Testis (tissue), 5 donors: ENCODE measurements around the gene BRI3. TPM values are rescaled to one million over a fixed set of nuclear protein-coding genes. Genes with fewer than 3 reads are reported as not detected.

Experiments used
- DNase-seq: peaks from one replicate; pipeline ENCODE4 v3.0.0-alpha.2; 2019
- H3K27ac ChIP-seq, 2 donors: fragments of 200-600 bp; sonication (generic); one replicate each; pipeline ENCODE4 v1.5.1; 2019
- H3K27me3 ChIP-seq: fragments of 200-600 bp; sonication (generic); one replicate; pipeline ENCODE4 v1.5.1; 2019
- H3K36me3 ChIP-seq: fragments of 200-600 bp; sonication (generic); one replicate; pipeline ENCODE4 v1.5.1; 2017; ENCODE audit warnings: low read depth; ENCODE audit errors: missing control alignments
- H3K4me1 ChIP-seq: fragments of 200-600 bp; sonication (generic); one replicate; pipeline ENCODE4 v1.5.1; 2019
- H3K4me3 ChIP-seq, 2 donors: fragments of 200-600 bp; sonication (generic); one replicate each; pipeline ENCODE4 v1.5.1; 2017 to 2019
- H3K9me3 ChIP-seq: fragments of 200-600 bp; sonication (generic); one replicate; pipeline ENCODE4 v1.5.1; 2017
- POLR2A ChIP-seq: fragments of 450-650 bp; IDR thresholded peaks from one replicate; pipeline ENCODE4 v1.6.1; 2017; ENCODE audit warnings: antibody characterized with exemption, mild to moderate bottlenecking, moderate library complexity
- WGBS, 2 donors: methylation state at CpG; one replicate each; pipeline ENCODE4 v1.1.5; 2018; 5-methylcytosine and 5-hydroxymethylcytosine counted together
- intact Hi-C: fragments of 100-400 bp; cut with DNase I; formaldehyde crosslinking; loops from one replicate; pipeline ENCODE4 v1.15.1; 2023; ENCODE audit warnings: low total_unique reads
- long read RNA-seq, 2 donors: transcript quantifications; one replicate each; lab custom pipeline, GENCODE V29; 2026
- polyA plus RNA-seq: library from polyadenylated mRNA; stranded (reverse); fragments of 350-450 nt; fragmentation: Illumina TruSeq; extraction: RNeasy Lipid Tissue Mini Kit (QIAGEN cat#74804); gene quantifications from one replicate; pipeline ENCODE4 v1.2.3, GENCODE V29; 2014; ENCODE audit warnings: low read depth, low replicate concordance; ENCODE audit not compliant: insufficient read depth
- total RNA-seq, 2 donors: library from RNA; depleted of rRNA; stranded (reverse); fragments of >200 nt; gene quantifications; one replicate each; pipeline ENCODE4 v1.2.3, GENCODE V29; 2016
- TF ChIP-seq, protein P1 (sequence below), 3 experiments: fragments of 450-650 bp in 2 of 3; fragments of 200-600 bp in 1 of 3; sonication (generic) in 1 of 3; IDR thresholded peaks; one replicate each; pipeline ENCODE4 v1.5.1; 2016 to 2019; ENCODE audit warnings: antibody characterized with exemption in 3 of 3, mild to moderate bottlenecking in 2 of 3, moderate library complexity in 1 of 3

BRI3 gene
- 10 to 100 TPM; 61.1 to 76.3 TPM for total RNA-seq
- polyA plus RNA-seq = 167 TPM
- long read RNA-seq, donor 1, transcript BRI3-201 (3 exons, 780 nt) = major isoform, 118 of 142 reads
- long read RNA-seq, donor 1, partial matches to known transcripts = 23 of 142 reads
- long read RNA-seq, donor 1, other reads (novel, unspliced or antisense) = 0 of 142 reads
- long read RNA-seq, donor 2, transcript BRI3-201 (3 exons, 780 nt) = major isoform, 75 of 76 reads
- long read RNA-seq, donor 2, partial matches to known transcripts = 0 of 76 reads
- long read RNA-seq, donor 2, other reads (novel, unspliced or antisense) = 0 of 76 reads

DNA sequence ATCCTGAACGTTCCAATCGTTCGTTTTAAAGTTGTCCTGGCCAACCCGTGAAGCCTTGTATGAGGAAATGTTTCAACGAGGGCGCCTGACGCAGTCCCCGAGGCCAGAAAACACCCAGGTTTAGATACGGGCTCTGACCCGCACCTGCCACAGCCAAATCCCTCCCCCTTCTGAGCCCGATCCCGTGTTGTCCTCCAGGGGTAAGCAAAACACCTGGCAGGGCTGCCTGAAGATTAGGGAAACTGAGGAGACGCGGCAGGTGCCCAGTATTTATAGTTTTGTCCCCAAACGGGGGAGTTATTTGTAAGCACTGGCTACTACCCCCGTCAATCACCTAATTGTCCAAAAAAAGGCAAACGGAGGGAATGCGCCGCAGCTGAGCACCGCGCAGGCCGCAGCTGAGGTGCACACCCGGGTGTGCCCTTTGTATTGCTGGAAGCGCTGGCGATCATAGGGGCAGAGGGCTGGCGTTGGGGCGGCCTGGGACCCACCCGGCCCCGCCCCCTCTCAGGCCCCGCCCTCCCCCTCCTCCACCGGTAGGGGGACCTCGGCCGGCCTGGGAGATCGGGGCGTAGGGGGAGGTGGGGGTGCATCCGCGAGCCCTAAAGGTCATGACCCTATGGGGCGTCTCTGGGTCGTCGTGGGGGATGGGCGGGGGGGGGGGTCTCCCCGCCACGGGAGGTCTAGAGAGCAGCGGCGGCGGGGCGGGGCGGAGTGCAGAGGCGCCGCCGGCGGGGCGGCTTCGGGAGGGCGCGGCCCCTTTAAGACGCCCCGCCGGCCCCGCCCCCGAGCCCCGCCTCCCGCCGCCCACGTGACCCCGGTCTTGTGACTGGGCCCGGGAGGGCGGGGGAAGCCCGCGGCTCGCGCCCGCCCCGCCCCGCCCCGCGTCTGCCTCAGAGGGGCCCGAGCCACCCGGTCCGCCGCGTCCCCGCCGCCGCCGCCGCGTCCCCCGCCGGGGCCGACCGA is at the start of gene BRI3:
Gene BRI3, plus strand, starts transcription at position 896 of the 966 bp plus-strand sequence. CDS start 110 bp downstream, outside the sequence.
- 0% methylated on average over 18 to 38 of the region's 92 CpGs for WGBS, 2 donors
- peaks cover 36% of the 10 kb centered on the region for H3K4me1 ChIP-seq

DNA sequence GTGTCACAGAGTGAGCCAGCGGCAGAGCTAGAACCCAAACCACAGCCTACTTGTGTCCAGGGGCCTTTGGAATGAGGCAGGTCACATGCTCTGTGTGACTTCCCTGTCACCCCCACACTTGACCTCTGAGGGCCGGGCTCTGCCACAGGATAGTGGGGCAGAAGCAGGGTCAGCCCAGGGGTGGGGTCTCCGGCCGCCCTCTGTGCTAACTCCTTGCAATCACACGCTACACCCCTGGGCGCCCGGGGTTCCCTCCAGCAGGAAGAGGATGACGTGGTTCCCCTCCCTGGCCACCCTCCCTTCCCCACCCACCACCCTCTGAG is 49.3 kb upstream of the BRI3 start:
- WGBS, 2 donors = 87 to 100% methylated on average over 1 to 8 of the region's 8 CpGs
- no peak for DNase-seq
- no peak overlapping the region for H3K4me3 ChIP-seq
- H3K27me3 ChIP-seq = no peaks in the 10 kb centered on the region
- TF ChIP-seq, protein P1, sequence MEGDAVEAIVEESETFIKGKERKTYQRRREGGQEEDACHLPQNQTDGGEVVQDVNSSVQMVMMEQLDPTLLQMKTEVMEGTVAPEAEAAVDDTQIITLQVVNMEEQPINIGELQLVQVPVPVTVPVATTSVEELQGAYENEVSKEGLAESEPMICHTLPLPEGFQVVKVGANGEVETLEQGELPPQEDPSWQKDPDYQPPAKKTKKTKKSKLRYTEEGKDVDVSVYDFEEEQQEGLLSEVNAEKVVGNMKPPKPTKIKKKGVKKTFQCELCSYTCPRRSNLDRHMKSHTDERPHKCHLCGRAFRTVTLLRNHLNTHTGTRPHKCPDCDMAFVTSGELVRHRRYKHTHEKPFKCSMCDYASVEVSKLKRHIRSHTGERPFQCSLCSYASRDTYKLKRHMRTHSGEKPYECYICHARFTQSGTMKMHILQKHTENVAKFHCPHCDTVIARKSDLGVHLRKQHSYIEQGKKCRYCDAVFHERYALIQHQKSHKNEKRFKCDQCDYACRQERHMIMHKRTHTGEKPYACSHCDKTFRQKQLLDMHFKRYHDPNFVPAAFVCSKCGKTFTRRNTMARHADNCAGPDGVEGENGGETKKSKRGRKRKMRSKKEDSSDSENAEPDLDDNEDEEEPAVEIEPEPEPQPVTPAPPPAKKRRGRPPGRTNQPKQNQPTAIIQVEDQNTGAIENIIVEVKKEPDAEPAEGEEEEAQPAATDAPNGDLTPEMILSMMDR (IDR thresholded peaks at IDR 0.05) = no peak
- TF ChIP-seq POLR2A = no peak
- H3K36me3 ChIP-seq = no peaks in the 10 kb centered on the region
- intact Hi-C loops = no loop called here
- H3K27ac ChIP-seq = no peak overlapping the region
- no peaks in the 10 kb centered on the region for H3K4me1 ChIP-seq
- H3K9me3 ChIP-seq = no peaks in the 10 kb centered on the region

More for the DNA sequence above, at the start of gene BRI3:
- TF ChIP-seq POLR2A = no peak
- TF ChIP-seq, protein P1 (IDR thresholded peaks at IDR 0.05) = no peak
- Histone ChIP-seq H3K36me3 (no peaks in the 10 kb centered on the region), H3K9me3 (no peaks in the 10 kb centered on the region), H3K27me3 (no peaks in the 10 kb centered on the region), H3K4me3 (peak within 1 kb of the TSS; percentile 92 to 100), H3K27ac (peak within 1 kb of the TSS; percentile 94 to 97)
- DNase-seq = peak; percentile 96
- intact Hi-C loops = no loop called here

GRCh38 chr7:98232799-98233198 is 48.7 kb upstream of the BRI3 start:
- no peak for DNase-seq
- no peak overlapping the region for H3K27ac ChIP-seq
- no peaks in the 10 kb centered on the region for H3K27me3 ChIP-seq
- 90 to 92% methylated on average over 11 to 15 of the region's 16 CpGs for WGBS, 2 donors
- no peaks in the 10 kb centered on the region for H3K4me1 ChIP-seq
- TF ChIP-seq, protein P1 (IDR thresholded peaks at IDR 0.05) = no peak
- no peak for TF ChIP-seq POLR2A
- no peaks in the 10 kb centered on the region for H3K9me3 ChIP-seq
- intact Hi-C loops = no loop called here
- H3K36me3 ChIP-seq = no peaks in the 10 kb centered on the region
- H3K4me3 ChIP-seq = no peak overlapping the region

DNA sequence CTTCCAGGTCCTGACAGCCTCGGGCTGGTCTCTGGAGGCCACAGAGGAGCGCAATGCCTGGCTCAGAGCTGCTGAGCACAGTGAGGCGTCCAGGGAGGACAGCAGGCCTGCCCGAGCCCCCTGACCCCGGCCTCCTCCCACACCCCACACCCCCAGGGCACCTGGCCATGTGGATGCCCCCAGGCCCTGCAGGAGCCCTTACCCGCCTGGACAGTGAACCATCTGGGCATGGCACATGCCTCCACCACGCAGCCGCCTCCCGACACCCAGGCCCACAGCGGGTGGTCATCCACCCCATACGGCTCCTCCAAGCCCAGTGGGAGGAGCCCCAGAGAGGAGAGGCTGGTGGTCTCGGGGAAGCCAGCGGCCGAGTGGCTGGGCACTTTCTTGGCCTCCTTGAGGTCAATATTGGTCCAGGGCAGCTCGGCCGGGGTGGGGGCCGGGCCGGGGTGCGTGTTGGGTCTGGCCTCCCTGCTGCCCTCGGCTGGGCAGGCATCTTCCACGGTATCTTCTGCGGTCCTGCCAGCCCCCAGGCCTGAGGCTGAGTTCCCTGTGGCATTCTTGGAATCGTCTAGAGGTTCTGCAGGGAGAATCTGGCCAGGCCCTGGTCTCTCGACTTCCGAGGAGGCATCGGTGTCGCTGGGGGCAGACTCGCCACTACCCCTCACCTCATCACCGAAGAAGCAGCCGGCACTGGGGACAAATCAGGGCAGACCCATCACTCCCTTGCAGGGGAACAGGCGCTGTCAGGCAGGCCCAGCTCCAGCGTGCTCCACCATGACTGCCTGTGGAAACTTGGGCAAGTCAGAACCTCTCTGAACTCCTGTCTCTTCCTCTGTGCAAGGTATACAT is 48.0 kb upstream of the BRI3 start:
- no peaks in the 10 kb centered on the region for H3K36me3 ChIP-seq
- H3K9me3 ChIP-seq = no peaks in the 10 kb centered on the region
- no peaks in the 10 kb centered on the region for H3K27me3 ChIP-seq
- no peak overlapping the region for H3K4me3 ChIP-seq
- intact Hi-C loops = no loop called here
- H3K4me1 ChIP-seq = no peaks in the 10 kb centered on the region
- no peak for TF ChIP-seq POLR2A
- TF ChIP-seq, protein P1 (IDR thresholded peaks at IDR 0.05) = no peak
- H3K27ac ChIP-seq = no peak overlapping the region
- DNase-seq = no peak
- 87 to 89% methylated on average over 15 to 30 of the region's 32 CpGs for WGBS, 2 donors
